GM10248 (cell line): ENCODE results near the gene TWIST2.

ENCODE experiments used
- CTCF ChIA-PET: fragments of 300-600 bp; sonication (Branson Sonifier 250); formaldehyde crosslinking; extraction: SDS; loops from one replicate; lab custom pipeline; 2021; ENCODE audit warnings: antibody characterized with exemption; lab: Yijun Ruan, JAX
- POLR2A ChIA-PET: fragments of 350-650 bp; sonication (Branson Sonifier 250); formaldehyde crosslinking; extraction: SDS; loops from one replicate; lab custom pipeline; 2020; ENCODE audit warnings: antibody characterized with exemption; lab: Yijun Ruan, JAX
- DNase-seq: peaks from one replicate; pipeline ENCODE4 v3.0.0; 2012; ENCODE audit errors: extremely low spot score
- TF ChIP-seq, protein P1 (sequence below): IDR thresholded peaks from 2 replicates; pipeline ENCODE4 v1.5.1; 2012; ENCODE audit warnings: mild to moderate bottlenecking, low read depth; ENCODE audit errors: extremely low read depth, missing control alignments, control extremely low read depth

TWIST2 gene

DNA sequence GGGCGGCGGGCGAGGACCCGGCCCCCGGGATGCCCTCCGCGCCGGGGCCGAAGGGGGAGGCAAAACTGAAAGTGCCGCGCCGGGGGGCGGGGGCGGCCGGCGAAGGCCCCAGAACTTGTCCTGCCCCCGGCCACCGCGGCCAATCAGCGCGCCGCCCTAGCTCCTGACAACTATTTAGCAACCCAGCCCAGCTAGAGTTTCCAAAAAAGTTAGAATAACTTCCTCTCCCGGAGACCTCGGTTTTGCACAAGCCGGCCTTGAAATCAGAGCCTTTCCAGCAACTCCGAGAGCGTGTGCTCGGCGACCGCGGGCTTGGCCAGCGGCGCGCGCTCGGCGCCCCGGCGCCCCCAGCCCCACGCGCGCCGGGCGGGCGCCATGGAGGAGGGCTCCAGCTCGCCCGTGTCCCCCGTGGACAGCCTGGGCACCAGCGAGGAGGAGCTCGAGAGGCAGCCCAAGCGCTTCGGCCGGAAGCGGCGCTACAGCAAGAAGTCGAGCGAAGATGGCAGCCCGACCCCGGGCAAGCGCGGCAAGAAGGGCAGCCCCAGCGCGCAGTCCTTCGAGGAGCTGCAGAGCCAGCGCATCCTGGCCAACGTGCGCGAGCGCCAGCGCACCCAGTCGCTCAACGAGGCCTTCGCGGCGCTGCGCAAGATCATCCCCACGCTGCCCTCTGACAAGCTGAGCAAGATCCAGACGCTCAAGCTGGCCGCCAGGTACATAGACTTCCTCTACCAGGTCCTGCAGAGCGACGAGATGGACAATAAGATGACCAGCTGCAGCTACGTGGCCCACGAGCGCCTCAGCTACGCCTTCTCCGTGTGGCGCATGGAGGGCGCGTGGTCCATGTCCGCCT, at the start of gene TWIST2:
TWIST2 (plus strand) TSS at position 245 of the 850 bp plus-strand sequence; CDS start at position 376, 131 bp downstream.
- ChIA-PET CTCF (interaction anchor here (0.7 kb wide), 1 partner anchor 15 kb away, joined by 3 read pairs; no protein-coding TSS in a partner anchor), POLR2A (no interaction called here)
- DNase-seq, result no peak
- TF ChIP-seq, protein P1, sequence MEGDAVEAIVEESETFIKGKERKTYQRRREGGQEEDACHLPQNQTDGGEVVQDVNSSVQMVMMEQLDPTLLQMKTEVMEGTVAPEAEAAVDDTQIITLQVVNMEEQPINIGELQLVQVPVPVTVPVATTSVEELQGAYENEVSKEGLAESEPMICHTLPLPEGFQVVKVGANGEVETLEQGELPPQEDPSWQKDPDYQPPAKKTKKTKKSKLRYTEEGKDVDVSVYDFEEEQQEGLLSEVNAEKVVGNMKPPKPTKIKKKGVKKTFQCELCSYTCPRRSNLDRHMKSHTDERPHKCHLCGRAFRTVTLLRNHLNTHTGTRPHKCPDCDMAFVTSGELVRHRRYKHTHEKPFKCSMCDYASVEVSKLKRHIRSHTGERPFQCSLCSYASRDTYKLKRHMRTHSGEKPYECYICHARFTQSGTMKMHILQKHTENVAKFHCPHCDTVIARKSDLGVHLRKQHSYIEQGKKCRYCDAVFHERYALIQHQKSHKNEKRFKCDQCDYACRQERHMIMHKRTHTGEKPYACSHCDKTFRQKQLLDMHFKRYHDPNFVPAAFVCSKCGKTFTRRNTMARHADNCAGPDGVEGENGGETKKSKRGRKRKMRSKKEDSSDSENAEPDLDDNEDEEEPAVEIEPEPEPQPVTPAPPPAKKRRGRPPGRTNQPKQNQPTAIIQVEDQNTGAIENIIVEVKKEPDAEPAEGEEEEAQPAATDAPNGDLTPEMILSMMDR, result no peak

- DNase-seq, result no peak
- ChIA-PET POLR2A (no interaction called here), CTCF (no interaction called here)
- TF ChIP-seq, protein P1, result no peak
These were observed 46.1 kb upstream of the TWIST2 start for GRCh38 chr2:238801791-238802190.

GRCh38 chr2:238802957-238803356, 44.9 kb upstream of the TWIST2 start:
- no peak for DNase-seq
- ChIA-PET CTCF (no interaction called here), POLR2A (no interaction called here)
- TF ChIP-seq, protein P1, result no peak

GRCh38 chr2:238803996-238804870, 43.7 kb upstream of the TWIST2 start:
- POLR2A ChIA-PET, result no interaction called here
- TF ChIP-seq, protein P1, result no peak
- CTCF ChIA-PET, result interaction anchor here (0.8 to 1.4 kb wide), 3 partner anchors 10 to 19 kb away, joined by 3 to 4 read pairs (median 3); no protein-coding TSS in a partner anchor
- DNase-seq, result no peak

DNA sequence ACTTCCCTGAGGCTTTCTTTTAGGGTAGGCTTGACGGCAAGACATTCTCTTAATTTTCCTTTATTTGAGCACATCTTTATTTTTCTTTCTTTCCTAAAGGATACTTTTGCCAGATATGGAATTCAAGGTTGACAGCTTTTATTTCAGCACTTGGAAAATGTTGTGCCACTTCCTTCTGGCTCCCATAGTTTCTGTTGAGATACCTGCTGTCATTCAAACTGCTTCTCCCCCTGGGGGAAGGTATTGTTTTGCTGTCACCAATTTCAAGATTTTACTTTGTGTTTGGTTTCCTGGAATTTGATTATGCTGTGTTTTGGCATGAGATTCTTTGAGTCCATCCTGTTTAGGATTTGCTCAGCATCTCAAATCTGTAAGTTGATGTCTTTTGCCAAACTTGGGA, 39.1 kb upstream of the TWIST2 start:
- CTCF ChIA-PET, result no interaction called here
- POLR2A ChIA-PET, result no interaction called here
- no peak for DNase-seq
- TF ChIP-seq, protein P1, result no peak

DNA sequence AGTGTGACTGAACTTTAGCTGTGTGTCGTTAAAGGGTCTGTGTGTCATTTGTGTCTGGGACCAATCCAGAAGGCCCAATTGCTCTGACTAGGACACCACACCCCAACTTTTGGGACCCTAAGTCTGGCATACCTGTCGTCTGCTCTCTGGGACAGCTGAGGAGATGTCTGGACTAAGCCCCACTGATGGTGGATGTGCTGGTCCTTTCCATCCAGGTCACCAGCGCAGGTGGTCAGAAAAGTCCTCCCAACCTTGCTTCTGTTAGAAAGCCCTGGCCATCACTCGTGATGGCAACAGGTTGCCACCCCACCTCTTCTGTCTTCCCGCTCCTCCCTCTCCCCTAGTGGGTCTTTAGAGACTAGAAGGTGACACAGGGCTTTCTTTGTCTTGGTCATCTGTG, 37.6 kb upstream of the TWIST2 start:
- TF ChIP-seq, protein P1, result no peak
- ChIA-PET CTCF (no interaction called here), POLR2A (no interaction called here)
- DNase-seq, result no peak
